A549 (cell line): Measurements from ENCODE around the gene ASTE1. TPM values are rescaled to one million over a fixed set of nuclear protein-coding genes. Genes with fewer than 3 reads are reported as not detected.

ENCODE experiments used
- ATAC-seq, 2 experiments: fragments of 200-7000 bp in 1 of 2; fragments of >200 bp in 1 of 2; cut with Nextera tagmentation in 1 of 2; cut with Tn5 transposase in 1 of 2; 3 replicates each; pipeline versions ENCODE4 v1.8.0 to v1.9.1; 2018 to 2020; ENCODE audit warnings: mild to moderate bottlenecking in 1 of 2, moderate library complexity in 1 of 2
- CTCF ChIA-PET: fragments of 300-600 bp; sonication (Branson Sonifier 250); formaldehyde crosslinking; extraction: SDS; loops from one replicate; lab custom pipeline; 2021; ENCODE audit warnings: antibody characterized with exemption, inconsistent platforms; lab: Yijun Ruan, JAX
- POLR2A ChIA-PET: fragments of 350-600 bp; formaldehyde crosslinking; extraction: SDS; loops from one replicate; lab custom pipeline; 2021; ENCODE audit warnings: antibody characterized with exemption, inconsistent platforms; lab: Yijun Ruan, JAX
- DNase-seq, 2 experiments: peaks; one replicate each; pipeline versions ENCODE4 v3.0.0 to v3.0.0-alpha.2; 2011 to 2016; ENCODE audit warnings: low read depth in 1 of 2, low spot score in 1 of 2
- FAIRE-seq: peaks from 2 replicates; lab custom pipeline; 2011; peaks lifted over from hg19 to GRCh38; lab: Jason Lieb, UNC
- H3K27ac ChIP-seq, 2 experiments: fragments of >200 bp; sonication (Bioruptor Twin); formaldehyde crosslinking; 3 replicates each; pipeline ENCODE4 v1.5.1; 2016 to 2017
- H3K4me1 ChIP-seq: fragments of >200 bp; sonication (Bioruptor Twin); formaldehyde crosslinking; 3 replicates; pipeline ENCODE4 v1.6.1; 2016
- H3K4me2 ChIP-seq: fragments of >200 bp; sonication (Bioruptor Twin); formaldehyde crosslinking; 3 replicates; pipeline ENCODE4 v1.6.1; 2016
- H3K4me3 ChIP-seq: fragments of >200 bp; sonication (Bioruptor Twin); formaldehyde crosslinking; 3 replicates; pipeline ENCODE4 v1.5.1; 2016
- H3K9me3 ChIP-seq: fragments of >200 bp; sonication (Bioruptor Twin); formaldehyde crosslinking; 3 replicates; pipeline ENCODE4 v1.6.1; 2016
- ATOH8 ChIP-seq: fragments of 250-450 bp; sonication (Bioruptor Pico); IDR thresholded peaks from 2 replicates; pipeline ENCODE4 v1.5.0; 2020; ENCODE audit warnings: low read depth, mild to moderate bottlenecking, moderate library complexity
- BCL3 ChIP-seq: fragments of >200 bp; sonication (Bioruptor Twin); formaldehyde crosslinking; IDR thresholded peaks from 3 replicates; pipeline ENCODE4 v1.6.1; 2016
- BHLHE40 ChIP-seq: IDR thresholded peaks from 2 replicates; pipeline ENCODE4 v1.6.1; 2012; ENCODE audit warnings: low read depth, low read length, inconsistent platforms
- CBX2 ChIP-seq: fragments of 200-600 bp; sonication (generic); IDR thresholded peaks from 2 replicates; pipeline ENCODE4 v1.6.1; 2016; ENCODE audit warnings: low read depth, mild to moderate bottlenecking, borderline replicate concordance
- CEBPB ChIP-seq, 2 experiments: fragments of >200 bp in 1 of 2; sonication (Bioruptor Twin) in 1 of 2; formaldehyde crosslinking in 1 of 2; IDR thresholded peaks; 2 replicates each; pipeline ENCODE4 v1.6.1; 2012 to 2016
- EHF ChIP-seq: fragments of 250-450 bp; sonication (Bioruptor Pico); IDR thresholded peaks from 2 replicates; pipeline ENCODE4 v1.5.0; 2020; ENCODE audit warnings: mild to moderate bottlenecking
- ELK1 ChIP-seq: fragments of 150-350 bp; IDR thresholded peaks from 2 replicates; pipeline ENCODE4 v1.6.1; 2014; ENCODE audit warnings: low read depth, mild to moderate bottlenecking, low read length
- EP300 ChIP-seq, 2 experiments: fragments of >200 bp; sonication (Bioruptor Twin); formaldehyde crosslinking; IDR thresholded peaks; 2 replicates in 1 of 2; 3 replicates in 1 of 2; pipeline ENCODE4 v1.6.1; 2016 to 2017
- FOSB ChIP-seq: fragments of 250-450 bp; sonication (Bioruptor Pico); IDR thresholded peaks from 2 replicates; pipeline ENCODE4 v1.5.0; 2020; ENCODE audit warnings: mild to moderate bottlenecking, moderate library complexity
- GATA3 ChIP-seq: IDR thresholded peaks from 2 replicates; pipeline ENCODE4 v1.6.1; 2012; ENCODE audit warnings: borderline replicate concordance
- HES2 ChIP-seq: fragments of >200 bp; sonication (Bioruptor Twin); formaldehyde crosslinking; IDR thresholded peaks from 2 replicates; pipeline ENCODE4 v1.6.1; 2016
- HMGXB4 ChIP-seq: fragments of 250-450 bp; sonication (Bioruptor Pico); IDR thresholded peaks from 2 replicates; pipeline ENCODE4 v1.5.0; 2021; ENCODE audit warnings: mild to moderate bottlenecking, moderate library complexity, borderline replicate concordance
- HOXA7 ChIP-seq: fragments of 250-450 bp; sonication (Bioruptor Pico); IDR thresholded peaks from 2 replicates; pipeline ENCODE4 v1.5.0; 2020; ENCODE audit warnings: mild to moderate bottlenecking, moderate library complexity
- HOXB5 ChIP-seq: fragments of 250-450 bp; sonication (Bioruptor Pico); IDR thresholded peaks from 2 replicates; pipeline ENCODE4 v1.5.0; 2020; ENCODE audit warnings: mild to moderate bottlenecking, moderate library complexity
- MAFK ChIP-seq: fragments of 450-650 bp; IDR thresholded peaks from 2 replicates; pipeline ENCODE4 v1.6.1; 2014; ENCODE audit not compliant: partially characterized antibody
- MAX ChIP-seq: IDR thresholded peaks from 2 replicates; pipeline ENCODE4 v1.6.1; 2012
- MYC ChIP-seq: IDR thresholded peaks from 2 replicates; pipeline ENCODE4 v1.6.1; 2012; ENCODE audit warnings: mild to moderate bottlenecking, inconsistent platforms, low read length, improper control_type of control experiment, borderline replicate concordance
- PBX3 ChIP-seq: IDR thresholded peaks from 2 replicates; pipeline ENCODE4 v1.6.1; 2012
- PHF8 ChIP-seq: fragments of 200-600 bp; sonication (generic); IDR thresholded peaks from 2 replicates; pipeline ENCODE4 v1.6.1; 2016; ENCODE audit warnings: low read depth, mild to moderate bottlenecking, antibody characterized with exemption, moderate library complexity, borderline replicate concordance
- POLR2AphosphoS2 ChIP-seq: conservative IDR thresholded peaks from 2 replicates; pipeline ENCODE4 v1.6.1; 2012; ENCODE audit warnings: low read length, improper control_type of control experiment, inconsistent platforms
- RARB ChIP-seq: fragments of 250-450 bp; sonication (Bioruptor Pico); IDR thresholded peaks from 2 replicates; pipeline ENCODE4 v1.8.0; 2021; ENCODE audit warnings: mild to moderate bottlenecking, moderate library complexity
- RFX5 ChIP-seq: fragments of 450-650 bp; IDR thresholded peaks from 2 replicates; pipeline ENCODE4 v1.7.1; 2014; ENCODE audit warnings: antibody characterized with exemption, mild to moderate bottlenecking, moderate library complexity
- RNF2 ChIP-seq: fragments of 200-600 bp; sonication (generic); IDR thresholded peaks from 2 replicates; pipeline ENCODE4 v1.6.1; 2016; ENCODE audit warnings: low read depth, mild to moderate bottlenecking, antibody characterized with exemption, moderate library complexity, borderline replicate concordance
- SMC3 ChIP-seq: fragments of >200 bp; sonication (Bioruptor Twin); formaldehyde crosslinking; IDR thresholded peaks from 3 replicates; pipeline ENCODE4 v1.6.1; 2018; ENCODE audit warnings: inconsistent platforms
- SREBF2 ChIP-seq: fragments of 450-650 bp; IDR thresholded peaks from 2 replicates; pipeline ENCODE4 v1.6.1; 2014; ENCODE audit warnings: mild to moderate bottlenecking, moderate library complexity
- WGBS: methylation state at CpG from one replicate; pipeline ENCODE4 v1.1.6; 2017; ENCODE audit errors: missing lambda C conversion rate; 5-methylcytosine and 5-hydroxymethylcytosine counted together
- polyA plus RNA-seq, 4 experiments: library from polyadenylated mRNA; depleted of rRNA in 3 of 4; stranded (reverse); fragments of >200 nt; fragmentation: RNase III in 1 of 4; extraction: RNeasy Plus Mini Kit Qiagen cat#74134 plus additional on column Dnase treatment in 1 of 4; gene quantifications; 2 replicates in 3 of 4; 3 replicates in 1 of 4; pipeline ENCODE4 v1.2.3, GENCODE V29; 2011 to 2017

The ASTE1 gene
- polyA plus RNA-seq, 2 of the 4 experiments (the other 2 are of a cell fraction), result 3.6 to 6.9 TPM

GRCh38 chr3:131031660-131032059 lies 5.0 kb upstream of the ASTE1 start:
- no peak overlapping the region for H3K4me3 ChIP-seq
- DNase-seq, result no peak
- no peaks in the 10 kb centered on the region for H3K9me3 ChIP-seq
- no peak overlapping the region for H3K27ac ChIP-seq
- H3K4me1 ChIP-seq, result peaks cover 15% of the 10 kb centered on the region
- FAIRE-seq, result no peak
- WGBS, result 82% methylated on average over 3 of the region's 3 CpGs
- POLR2A ChIA-PET, result no interaction called here
- no peak overlapping the region for H3K4me2 ChIP-seq
- CTCF ChIA-PET, result interaction anchor here (1.5 to 2.3 kb wide), 3 partner anchors 13 to 139 kb away, joined by 3 to 8 read pairs (median 4); no protein-coding TSS in a partner anchor
- ATAC-seq, result no peak
- TF ChIP-seq PBX3 (no peak), MAFK (no peak), BCL3 (no peak), RNF2 (no peak), EP300 (IDR thresholded peaks at IDR 0.05) (no peak), HOXA7 (CRISPR knock-in tag) (no peak), PHF8 (no peak), MAX (no peak), SREBF2 (no peak), ELK1 (no peak), HES2 (no peak), ATOH8 (CRISPR knock-in tag) (no peak), HOXB5 (CRISPR knock-in tag) (no peak), CBX2 (no peak), RARB (CRISPR knock-in tag) (no peak), FOSB (no peak), GATA3 (no peak), RFX5 (no peak), BHLHE40 (no peak), CEBPB (IDR thresholded peaks at IDR 0.05) (no peak)

- WGBS, result 94% methylated on average over 3 of the region's 3 CpGs
- POLR2A ChIA-PET, result no interaction called here
- Histone ChIP-seq H3K27ac (no peak overlapping the region), H3K9me3 (no peaks in the 10 kb centered on the region), H3K4me1 (peaks cover 13% of the 10 kb centered on the region; the same call in 2 of the 3 replicates), H3K4me3 (no peak overlapping the region), H3K4me2 (no peak overlapping the region)
- DNase-seq, result no peak
- no peak for FAIRE-seq
- TF ChIP-seq POLR2AphosphoS2 (no peak), RNF2 (no peak), HOXA7 (CRISPR knock-in tag) (no peak), EHF (CRISPR knock-in tag) (no peak), SMC3 (no peak), MAFK (peak; percentile 45), HMGXB4 (CRISPR knock-in tag) (no peak), MYC (no peak)
- CTCF ChIA-PET, result no interaction called here
- ATAC-seq, result no peak
Measured at GRCh38 chr3:131028844-131029243, 2.2 kb upstream of the ASTE1 start.
